HG03558 (cell line): ENCODE results near the gene ZNF260.
"Not testable (repeated sequence)": the region's sequence is repeated elsewhere in the genome, so short reads cannot be mapped to it uniquely, and the experiment has no call there.

Experiments used
- ATAC-seq: cut with Tn5 transposase; IDR thresholded peaks from one replicate; pipeline ENCODE4 v1.9.1; 2021; ENCODE audit warnings: moderate number of reproducible peaks; ENCODE audit not compliant: unreplicated experiment; ENCODE audit errors: extremely low read depth

ZNF260 gene

GRCh38 chr19:36490846-36491245 is 37.2 kb downstream of the ZNF260 start:
- not testable (repeated sequence) for ATAC-seq

- ATAC-seq, result no peak
Observed at GRCh38 chr19:36489920-36490415, 38.1 kb downstream of the ZNF260 start.

DNA sequence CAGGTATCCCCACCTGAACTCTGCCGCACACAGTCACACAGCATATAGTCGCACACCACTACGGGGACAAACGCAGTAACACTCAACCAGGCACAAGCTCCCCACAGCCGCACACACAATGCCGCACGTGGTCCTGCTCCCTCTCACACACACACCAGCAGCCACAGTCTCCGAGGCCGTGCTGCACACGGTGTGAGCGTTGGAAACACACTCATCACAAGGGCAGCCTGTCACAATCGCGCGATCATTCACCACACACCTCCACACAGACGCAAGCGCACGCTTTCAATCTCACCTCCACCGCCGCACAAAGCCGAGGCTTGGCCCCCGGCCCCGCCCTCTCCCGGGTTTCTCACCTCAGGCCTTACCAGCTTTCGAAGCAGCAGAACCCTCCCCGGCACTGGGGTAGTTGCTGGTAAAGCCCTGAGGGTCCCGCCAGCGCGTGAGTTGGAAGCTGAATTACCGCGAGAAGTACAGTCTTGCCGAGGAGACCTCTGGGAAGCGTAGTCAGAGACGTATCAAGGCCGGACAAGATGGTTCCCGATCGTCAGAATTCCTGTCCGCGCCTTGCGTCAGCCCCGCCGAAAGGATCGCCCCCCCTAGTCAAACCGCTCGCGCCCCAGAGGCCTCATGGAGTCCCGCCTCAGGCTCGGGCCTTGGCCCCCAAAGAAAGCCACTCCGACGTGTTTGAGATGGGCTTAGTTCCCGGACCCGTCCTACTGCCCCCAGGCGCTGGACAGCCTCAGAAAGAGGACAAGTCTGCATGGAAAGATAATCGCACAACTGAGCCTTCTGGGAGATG is 38.8 kb downstream of the ZNF260 start, which contains the start of gene ZNF566:
TSS of gene ZNF566 (minus strand) at position 444 of the 802 bp plus-strand sequence. CDS start 13,004 bp downstream, outside the sequence.
- peak; percentile 63 for ATAC-seq

DNA sequence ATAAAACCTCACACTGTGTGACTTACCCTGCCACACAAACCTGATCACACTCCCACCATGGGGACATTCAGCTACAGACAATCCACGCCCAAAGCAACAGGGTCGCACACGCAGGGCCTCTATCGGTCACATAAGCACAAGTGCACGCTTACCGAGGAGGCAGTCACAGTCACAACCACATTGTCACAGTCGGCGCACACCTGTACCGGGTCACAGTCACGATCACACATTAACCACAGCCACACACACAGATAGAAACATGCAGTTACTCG is 39.3 kb downstream of the ZNF260 start:
- no peak for ATAC-seq

DNA sequence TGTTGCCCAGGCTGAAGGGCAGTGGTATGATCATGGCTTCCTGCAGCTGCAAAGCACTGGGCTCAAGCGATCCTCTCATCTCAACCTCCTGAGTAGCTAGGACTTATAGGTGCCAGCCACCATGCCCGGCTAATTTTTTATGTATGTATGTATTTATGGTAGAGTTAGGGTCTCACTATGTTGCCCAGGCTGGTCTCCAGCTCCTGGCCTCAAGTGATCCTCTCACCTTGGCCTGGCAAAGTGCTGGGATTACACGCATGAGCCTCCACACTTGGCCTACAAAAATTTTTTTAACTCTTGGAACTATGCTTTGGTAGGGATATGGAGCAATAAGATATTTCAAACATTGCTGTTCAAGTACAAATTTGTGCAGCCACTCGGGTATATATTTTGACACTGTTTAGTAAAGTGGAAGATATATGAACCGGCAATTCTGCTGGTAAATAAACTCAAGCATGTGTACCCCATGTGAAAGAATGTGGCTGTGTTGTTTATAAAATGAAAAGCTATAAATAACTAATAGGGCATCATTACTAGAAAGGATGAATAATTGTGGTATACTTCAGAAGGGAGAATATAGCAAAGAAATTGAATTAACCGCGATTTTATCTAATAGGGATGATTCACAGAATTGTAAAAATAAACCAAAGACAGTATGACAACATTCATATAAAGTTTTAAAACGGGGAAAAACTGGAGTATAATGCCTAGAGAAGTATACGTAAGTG is 39.8 kb downstream of the ZNF260 start:
- ATAC-seq, result no peak

GRCh38 chr19:36483653-36484052 is 44.4 kb downstream of the ZNF260 start:
- ATAC-seq, result no peak

- no peak for ATAC-seq
Observed at GRCh38 chr19:36482876-36483275, 45.2 kb downstream of the ZNF260 start.
